K562 (cell line): Measurements from ENCODE around the gene TMEM131L. TPM values are rescaled to one million over a fixed set of nuclear protein-coding genes. Genes with fewer than 3 reads are reported as not detected.

Experiments used
- ATAC-seq: fragments of 200-7000 bp; cut with Tn5 transposase; 3 replicates; pipeline ENCODE4 v1.9.1; 2020; ENCODE audit warnings: moderate library complexity
- BruUV-seq: library from RNA; stranded (reverse); fragments of 400-500 nt; replicated peaks from 2 replicates; lab custom pipeline; 2021; lab: Mats Ljungman, UMichigan
- CTCF ChIA-PET: fragments of 300-600 bp; formaldehyde crosslinking; extraction: SDS; loops from one replicate; lab custom pipeline; 2021; ENCODE audit warnings: low intra/inter-chr PET ratio; lab: Yijun Ruan, JAX
- POLR2A ChIA-PET: fragments of 300-600, 350-650 bp; sonication (Branson Sonifier 250); formaldehyde crosslinking; extraction: SDS; loops from one replicate; lab custom pipeline; 2021; ENCODE audit warnings: antibody characterized with exemption, inconsistent platforms; lab: Yijun Ruan, JAX
- DNase-seq, 4 experiments: peaks; one replicate each; pipeline versions ENCODE4 v3.0.0 to v3.0.0-alpha.2; 2011 to 2018; ENCODE audit warnings: low spot score in 3 of 4, mixed read lengths in 3 of 4; ENCODE audit errors: extremely low read depth in 1 of 4
- FAIRE-seq: peaks from 2 replicates; lab custom pipeline; 2011; peaks lifted over from hg19 to GRCh38; lab: Jason Lieb, UNC
- H2AFZ ChIP-seq: 2 replicates; pipeline ENCODE4 v1.6.0; 2011; ENCODE audit warnings: low read depth, low read length, control low read depth, inconsistent platforms
- H3K27ac ChIP-seq: fragments of 200-600 bp; 3 replicates; pipeline ENCODE4 v1.8.0; 2011; ENCODE audit warnings: low read depth, mild to moderate bottlenecking, control low read depth, inconsistent platforms, low read length, moderate library complexity, mixed read lengths; ENCODE audit errors: extremely low read depth
- H3K27me3 ChIP-seq, 2 experiments: fragments of 300-600 bp in 1 of 2; 2 replicates in 1 of 2; 3 replicates in 1 of 2; pipeline versions ENCODE4 v1.6.0 to v1.8.0; 2011; ENCODE audit warnings: inconsistent platforms in 2 of 2, low read length in 2 of 2, mild to moderate bottlenecking in 1 of 2, mixed read lengths in 1 of 2, moderate library complexity in 1 of 2; ENCODE audit not compliant: control insufficient read depth in 2 of 2, insufficient read depth in 2 of 2
- H3K36me3 ChIP-seq: fragments of 300-600 bp; 3 replicates; pipeline ENCODE4 v1.8.0; 2011; ENCODE audit warnings: mild to moderate bottlenecking, low read length, inconsistent platforms; ENCODE audit not compliant: control insufficient read depth, insufficient read depth
- H3K4me1 ChIP-seq, 2 experiments: fragments of 200-600 bp in 1 of 2; replicated peaks in 1 of 2; 2 replicates in 1 of 2; 3 replicates in 1 of 2; pipeline versions ENCODE4 v1.5.1 to v1.8.0; 2011; ENCODE audit warnings: inconsistent platforms in 2 of 2, low read length in 2 of 2, mild to moderate bottlenecking in 1 of 2, mixed read lengths in 1 of 2, moderate library complexity in 1 of 2; ENCODE audit not compliant: control insufficient read depth in 2 of 2, insufficient read depth in 2 of 2
- H3K4me2 ChIP-seq: 2 replicates; pipeline ENCODE4 v1.6.1; 2011; ENCODE audit warnings: low read length, control low read depth, inconsistent platforms, mixed read lengths; ENCODE audit not compliant: insufficient read depth
- H3K4me3 ChIP-seq: fragments of 200-600 bp; sonication (generic), shearing (Covaris generic); 2 replicates; pipeline ENCODE4 v1.5.1; 2016; ENCODE audit warnings: control low read depth, inconsistent platforms
- H3K79me2 ChIP-seq: fragments of 200-600 bp; 3 replicates; pipeline ENCODE4 v1.8.0; 2011; ENCODE audit warnings: low read length, inconsistent platforms; ENCODE audit not compliant: control insufficient read depth, insufficient read depth
- H3K9ac ChIP-seq, 2 experiments: 2 replicates each; pipeline versions ENCODE4 v1.6.0 to v1.6.1; 2011; ENCODE audit warnings: low read depth in 2 of 2, low read length in 2 of 2, control low read depth in 1 of 2, inconsistent platforms in 1 of 2, mild to moderate bottlenecking in 1 of 2, mixed read lengths in 1 of 2; ENCODE audit not compliant: insufficient read depth in 1 of 2
- H3K9me1 ChIP-seq: one replicate; pipeline ENCODE4 v1.6.0; 2011; ENCODE audit warnings: inconsistent platforms, mild to moderate bottlenecking, low read length, moderate library complexity; ENCODE audit not compliant: control insufficient read depth, insufficient read depth
- H3K9me3 ChIP-seq: replicated peaks from 2 replicates; pipeline ENCODE4 v1.5.1; 2011; ENCODE audit warnings: low read depth, low read length, inconsistent platforms; ENCODE audit not compliant: control insufficient read depth, insufficient read depth
- H4K20me1 ChIP-seq: replicated peaks from 2 replicates; pipeline ENCODE4 v1.6.1; 2011; ENCODE audit warnings: low read length, inconsistent platforms, mixed read lengths; ENCODE audit not compliant: control insufficient read depth, insufficient read depth
- E2F6 ChIP-seq, 2 experiments: IDR thresholded peaks; 2 replicates each; pipeline ENCODE4 v1.6.1; 2011; ENCODE audit warnings: borderline replicate concordance in 1 of 2, control low read depth in 1 of 2, low read depth in 1 of 2, low read length in 1 of 2, mild to moderate bottlenecking in 1 of 2, mixed read lengths in 1 of 2, moderate library complexity in 1 of 2; ENCODE audit not compliant: insufficient read depth in 1 of 2, insufficient read length in 1 of 2, poor library complexity in 1 of 2, severe bottlenecking in 1 of 2; ENCODE audit errors: extremely low read depth in 1 of 2
- U2AF1 ChIP-seq: fragments of 200-400 bp; formaldehyde crosslinking; optimal IDR thresholded peaks from 2 replicates; pipeline ENCODE3; 2017; ENCODE audit warnings: mild to moderate bottlenecking, low read depth, low read length, moderate library complexity
- WGBS: fragments of 100-300 bp; shearing (Covaris generic); methylation state at CpG from one replicate; pipeline ENCODE4 v1.1.6; 2016; ENCODE audit warnings: low coverage, mixed read lengths; ENCODE audit not compliant: insufficient coverage; ENCODE audit errors: missing lambda C conversion rate; 5-methylcytosine and 5-hydroxymethylcytosine counted together
- in situ Hi-C: fragments of 300-500 bp; cut with MboI; formaldehyde crosslinking; loops from 4 replicates; pipeline ENCODE4 v1.15.0; 2018; ENCODE audit warnings: inconsistent platforms, mixed read lengths
- intact Hi-C: fragments of 100-400 bp; cut with micrococcal nuclease; formaldehyde crosslinking; loops from 2 replicates; pipeline ENCODE4 v1.14.2; 2022
- polyA plus RNA-seq, 8 experiments: library from polyadenylated mRNA; depleted of rRNA in 4 of 8; stranded (reverse) in 5 of 8; unstranded in 3 of 8; fragments of >200 nt; fragmentation: Nextera tagmentation in 2 of 8; fragmentation: Illumina TruSeq in 1 of 8; extraction: Ambion mirVana in 2 of 8; extraction: Trizol in 1 of 8; gene quantifications; 2 replicates each; pipeline versions ENCODE4 v1.2.1 to v1.2.3, GENCODE V29; 2011 to 2014; ENCODE audit warnings: inconsistent platforms in 1 of 8, missing spikeins in 1 of 8
- total RNA-seq, 7 experiments: library from RNA; depleted of rRNA in 6 of 7; stranded (reverse); fragments of >200 nt in 6 of 7; fragmentation: Illumina TruSeq in 2 of 7; extraction: Trizol in 2 of 7; gene quantifications; 2 replicates each; pipeline versions ENCODE4 v1.2.1 to v1.2.3, GENCODE V29; 2011 to 2021; ENCODE audit warnings: low replicate concordance in 1 of 7

The TMEM131L gene
- total and polyA plus RNA-seq, 9 of the 15 experiments (the other 6 are each of a cell fraction or from before 2014, with no cell fraction given), result 1.2 to 20.8 (median 12.9) TPM

GRCh38 chr4:153474251-153474650, 8.1 kb downstream of the TMEM131L start:
- peaks cover 52% of the 10 kb centered on the region for H3K36me3 ChIP-seq
- H3K27ac ChIP-seq, result no peak overlapping the region
- no peaks in the 10 kb centered on the region; the same call in 1 of the 2 replicates for H4K20me1 ChIP-seq
- no peaks in the 10 kb centered on the region for H3K9me1 ChIP-seq
- intact Hi-C loops (no loop called here), in situ Hi-C loops (no loop called here)
- H3K79me2 ChIP-seq, result peaks cover 43% of the 10 kb centered on the region
- peaks cover 0 to 6% of the 10 kb centered on the region in 2 experiments; a peak in 3 of 5 replicates for H3K4me1 ChIP-seq
- no peak overlapping the region for H3K4me3 ChIP-seq
- H3K4me2 ChIP-seq, result no peak overlapping the region
- no peak for FAIRE-seq
- H2AFZ ChIP-seq, result no peak overlapping the region
- CTCF ChIA-PET, result no interaction called here
- no peaks in the 10 kb centered on the region for H3K9me3 ChIP-seq
- WGBS, result 67% methylated on average over 4 of the region's 4 CpGs
- POLR2A ChIA-PET, result interaction anchor here (2.0 to 2.4 kb wide), 2 partner anchors 8 to 9 kb away, joined by 7 to 9 read pairs; partner anchors contain the start of gene TMEM131L
- BruUV-seq, result no TSS peak
- H3K9ac ChIP-seq, result no peak overlapping the region
- no peak for TF ChIP-seq U2AF1
- TF ChIP-seq E2F6 (IDR thresholded peaks at IDR 0.05; ENCODE audit: borderline replicate concordance in 1 of 2, extremely low read depth in 1 of 2, insufficient read depth in 1 of 2, insufficient read length in 1 of 2, low read depth in 1 of 2, low read length in 1 of 2, poor library complexity in 1 of 2, severe bottlenecking in 1 of 2), result no peak
- ATAC-seq, result no peak
- DNase-seq, result no peak
- no peaks in the 10 kb centered on the region for H3K27me3 ChIP-seq
